ENCODE data around the gene PLA2G15. TPM values are rescaled to one million over a fixed set of nuclear protein-coding genes. Genes with fewer than 3 reads are reported as not detected.
A peak's percentile ranks its signal among the peaks of the same experiment; 100 is the strongest.

PLA2G15 gene
- total RNA-seq, 1 experiment from 2014 or later: 10.2 TPM

DNA sequence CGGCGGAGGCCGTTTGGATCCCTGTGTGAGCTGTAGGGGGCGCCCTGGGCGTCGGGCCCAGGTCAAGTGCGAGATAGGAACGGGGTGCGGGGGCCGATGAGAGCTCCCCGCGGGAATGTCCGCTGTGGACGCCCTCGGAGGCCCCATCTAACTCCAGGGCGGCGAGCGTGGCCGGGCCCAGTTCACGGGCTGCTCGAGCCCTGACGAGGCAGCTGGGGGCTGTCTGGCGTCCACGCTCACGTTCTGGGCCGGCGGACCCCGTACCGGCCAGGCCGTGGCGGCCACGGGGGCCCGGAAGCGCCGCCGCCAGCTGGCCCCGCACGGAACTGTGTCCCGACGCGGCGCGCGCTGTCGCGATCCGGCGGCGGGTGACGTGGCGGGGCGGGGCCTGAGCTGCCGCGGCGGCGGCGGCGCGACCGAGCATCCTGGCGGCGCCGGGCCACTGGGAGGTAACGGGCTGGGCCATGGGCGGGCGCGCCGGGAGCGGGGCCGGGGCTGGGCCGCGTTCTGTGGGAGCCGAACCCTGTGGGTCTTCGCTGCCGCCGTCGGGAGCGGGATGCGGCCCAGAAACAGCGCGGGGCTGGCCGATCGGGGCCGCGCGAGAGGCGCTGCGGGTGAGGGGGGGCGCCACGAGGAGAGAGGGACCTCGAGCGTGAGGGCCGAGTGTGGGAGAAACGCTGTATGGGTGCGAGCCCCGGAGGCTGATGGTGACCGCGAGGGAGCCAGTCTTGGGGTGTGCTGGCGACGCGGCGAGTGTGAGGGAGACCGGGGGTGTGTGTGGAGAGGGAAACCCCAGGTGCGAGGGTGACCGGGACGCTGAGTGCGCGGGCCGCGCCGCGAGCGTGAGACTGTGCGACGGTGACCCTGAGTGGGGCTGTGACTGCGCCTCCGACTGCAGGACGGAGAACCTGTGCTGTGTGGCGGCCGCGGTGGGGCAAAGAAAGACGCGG lies 19.2 kb downstream of the PLA2G15 start, which contains the start of gene SLC7A6:
Gene SLC7A6, plus strand, starts transcription at position 399 of the 950 bp plus-strand sequence. CDS start 10,201 bp downstream, outside the sequence.
- ATAC-seq: peak; percentile 60
- peak; percentile 76 for DNase-seq (ENCODE audit: low spot score)
- ChIA-PET POLR2A (interaction anchor here (0.7 to 1.4 kb wide), 6 partner anchors 20 to 1390 kb away, joined by 3 to 8 read pairs (median 3); partner anchors contain the start of genes PRMT7 and SLC7A6OS), CTCF (interaction anchor here (0.5 to 4.5 kb wide), 53 partner anchors 8 to 579 kb away, joined by 3 to 74 read pairs (median 4); partner anchors contain the start of genes ESRP2, NFATC3, PLA2G15 and PRMT7)
- peaks cover 16% of the 10 kb centered on the region for H3K27me3 Mint-ChIP-seq (ENCODE audit: low read depth)
- peak within 1 kb of the TSS; percentile 93 for H3K4me3 Mint-ChIP-seq
- no peaks in the 10 kb centered on the region for H3K36me3 Mint-ChIP-seq
- H3K4me1 Mint-ChIP-seq: peaks cover 34% of the 10 kb centered on the region
- H3K27ac Mint-ChIP-seq: peak within 1 kb of the TSS; percentile 77
- H3K9me3 Mint-ChIP-seq: no peaks in the 10 kb centered on the region
- TF ChIP-seq RELA (CRISPR knock-in tag; IDR thresholded peaks at IDR 0.05; ENCODE audit: borderline replicate concordance) (peak; percentile 55; the same call in 1 of the 2 replicates), PRRX2 (CRISPR knock-in tag; IDR thresholded peaks at IDR 0.05) (no peak), ZNF138 (CRISPR knock-in tag; conservative IDR thresholded peaks at IDR 0.05) (no peak), ZNF671 (CRISPR knock-in tag; IDR thresholded peaks at IDR 0.05) (no peak), GABPB1 (CRISPR knock-in tag; IDR thresholded peaks at IDR 0.05) (0 out of 2 replicates have a peak, but pooled peaks have one; percentile 42), FOXP1 (CRISPR knock-in tag; IDR thresholded peaks at IDR 0.05; ENCODE audit: borderline replicate concordance) (peak; percentile 5; the same call in 1 of the 2 replicates), JUN (CRISPR knock-in tag; IDR thresholded peaks at IDR 0.05) (no peak), NR3C1 (CRISPR knock-in tag; conservative IDR thresholded peaks at IDR 0.05; ENCODE audit: low read depth) (no peak), TCF7 (CRISPR knock-in tag; IDR thresholded peaks at IDR 0.05; ENCODE audit: low read depth) (no peak), JAZF1 (CRISPR knock-in tag; IDR thresholded peaks at IDR 0.05) (no peak)
- TF ChIP-seq, protein P1, sequence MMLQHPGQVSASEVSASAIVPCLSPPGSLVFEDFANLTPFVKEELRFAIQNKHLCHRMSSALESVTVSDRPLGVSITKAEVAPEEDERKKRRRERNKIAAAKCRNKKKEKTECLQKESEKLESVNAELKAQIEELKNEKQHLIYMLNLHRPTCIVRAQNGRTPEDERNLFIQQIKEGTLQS (CRISPR knock-in tag; conservative IDR thresholded peaks at IDR 0.05): no peak
- TF ChIP-seq, protein P2, sequence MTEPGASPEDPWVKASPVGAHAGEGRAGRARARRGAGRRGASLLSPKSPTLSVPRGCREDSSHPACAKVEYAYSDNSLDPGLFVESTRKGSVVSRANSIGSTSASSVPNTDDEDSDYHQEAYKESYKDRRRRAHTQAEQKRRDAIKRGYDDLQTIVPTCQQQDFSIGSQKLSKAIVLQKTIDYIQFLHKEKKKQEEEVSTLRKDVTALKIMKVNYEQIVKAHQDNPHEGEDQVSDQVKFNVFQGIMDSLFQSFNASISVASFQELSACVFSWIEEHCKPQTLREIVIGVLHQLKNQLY (CRISPR knock-in tag; IDR thresholded peaks at IDR 0.05): no peak
- TF ChIP-seq, protein P3, sequence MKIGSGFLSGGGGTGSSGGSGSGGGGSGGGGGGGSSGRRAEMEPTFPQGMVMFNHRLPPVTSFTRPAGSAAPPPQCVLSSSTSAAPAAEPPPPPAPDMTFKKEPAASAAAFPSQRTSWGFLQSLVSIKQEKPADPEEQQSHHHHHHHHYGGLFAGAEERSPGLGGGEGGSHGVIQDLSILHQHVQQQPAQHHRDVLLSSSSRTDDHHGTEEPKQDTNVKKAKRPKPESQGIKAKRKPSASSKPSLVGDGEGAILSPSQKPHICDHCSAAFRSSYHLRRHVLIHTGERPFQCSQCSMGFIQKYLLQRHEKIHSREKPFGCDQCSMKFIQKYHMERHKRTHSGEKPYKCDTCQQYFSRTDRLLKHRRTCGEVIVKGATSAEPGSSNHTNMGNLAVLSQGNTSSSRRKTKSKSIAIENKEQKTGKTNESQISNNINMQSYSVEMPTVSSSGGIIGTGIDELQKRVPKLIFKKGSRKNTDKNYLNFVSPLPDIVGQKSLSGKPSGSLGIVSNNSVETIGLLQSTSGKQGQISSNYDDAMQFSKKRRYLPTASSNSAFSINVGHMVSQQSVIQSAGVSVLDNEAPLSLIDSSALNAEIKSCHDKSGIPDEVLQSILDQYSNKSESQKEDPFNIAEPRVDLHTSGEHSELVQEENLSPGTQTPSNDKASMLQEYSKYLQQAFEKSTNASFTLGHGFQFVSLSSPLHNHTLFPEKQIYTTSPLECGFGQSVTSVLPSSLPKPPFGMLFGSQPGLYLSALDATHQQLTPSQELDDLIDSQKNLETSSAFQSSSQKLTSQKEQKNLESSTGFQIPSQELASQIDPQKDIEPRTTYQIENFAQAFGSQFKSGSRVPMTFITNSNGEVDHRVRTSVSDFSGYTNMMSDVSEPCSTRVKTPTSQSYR (CRISPR knock-in tag; IDR thresholded peaks at IDR 0.05): no peak
- TF ChIP-seq, protein P4, sequence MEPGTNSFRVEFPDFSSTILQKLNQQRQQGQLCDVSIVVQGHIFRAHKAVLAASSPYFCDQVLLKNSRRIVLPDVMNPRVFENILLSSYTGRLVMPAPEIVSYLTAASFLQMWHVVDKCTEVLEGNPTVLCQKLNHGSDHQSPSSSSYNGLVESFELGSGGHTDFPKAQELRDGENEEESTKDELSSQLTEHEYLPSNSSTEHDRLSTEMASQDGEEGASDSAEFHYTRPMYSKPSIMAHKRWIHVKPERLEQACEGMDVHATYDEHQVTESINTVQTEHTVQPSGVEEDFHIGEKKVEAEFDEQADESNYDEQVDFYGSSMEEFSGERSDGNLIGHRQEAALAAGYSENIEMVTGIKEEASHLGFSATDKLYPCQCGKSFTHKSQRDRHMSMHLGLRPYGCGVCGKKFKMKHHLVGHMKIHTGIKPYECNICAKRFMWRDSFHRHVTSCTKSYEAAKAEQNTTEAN (CRISPR knock-in tag; IDR thresholded peaks at IDR 0.05): no peak
- TF ChIP-seq, protein P5, sequence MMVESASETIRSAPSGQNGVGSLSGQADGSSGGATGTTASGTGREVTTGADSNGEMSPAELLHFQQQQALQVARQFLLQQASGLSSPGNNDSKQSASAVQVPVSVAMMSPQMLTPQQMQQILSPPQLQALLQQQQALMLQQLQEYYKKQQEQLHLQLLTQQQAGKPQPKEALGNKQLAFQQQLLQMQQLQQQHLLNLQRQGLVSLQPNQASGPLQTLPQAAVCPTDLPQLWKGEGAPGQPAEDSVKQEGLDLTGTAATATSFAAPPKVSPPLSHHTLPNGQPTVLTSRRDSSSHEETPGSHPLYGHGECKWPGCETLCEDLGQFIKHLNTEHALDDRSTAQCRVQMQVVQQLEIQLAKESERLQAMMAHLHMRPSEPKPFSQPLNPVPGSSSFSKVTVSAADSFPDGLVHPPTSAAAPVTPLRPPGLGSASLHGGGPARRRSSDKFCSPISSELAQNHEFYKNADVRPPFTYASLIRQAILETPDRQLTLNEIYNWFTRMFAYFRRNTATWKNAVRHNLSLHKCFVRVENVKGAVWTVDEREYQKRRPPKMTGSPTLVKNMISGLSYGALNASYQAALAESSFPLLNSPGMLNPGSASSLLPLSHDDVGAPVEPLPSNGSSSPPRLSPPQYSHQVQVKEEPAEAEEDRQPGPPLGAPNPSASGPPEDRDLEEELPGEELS (CRISPR knock-in tag; IDR thresholded peaks at IDR 0.05): peak; percentile 10
- TF ChIP-seq, protein P6, sequence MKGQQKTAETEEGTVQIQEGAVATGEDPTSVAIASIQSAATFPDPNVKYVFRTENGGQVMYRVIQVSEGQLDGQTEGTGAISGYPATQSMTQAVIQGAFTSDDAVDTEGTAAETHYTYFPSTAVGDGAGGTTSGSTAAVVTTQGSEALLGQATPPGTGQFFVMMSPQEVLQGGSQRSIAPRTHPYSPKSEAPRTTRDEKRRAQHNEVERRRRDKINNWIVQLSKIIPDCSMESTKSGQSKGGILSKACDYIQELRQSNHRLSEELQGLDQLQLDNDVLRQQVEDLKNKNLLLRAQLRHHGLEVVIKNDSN (CRISPR knock-in tag; IDR thresholded peaks at IDR 0.05): no peak
- TF ChIP-seq, protein P7, sequence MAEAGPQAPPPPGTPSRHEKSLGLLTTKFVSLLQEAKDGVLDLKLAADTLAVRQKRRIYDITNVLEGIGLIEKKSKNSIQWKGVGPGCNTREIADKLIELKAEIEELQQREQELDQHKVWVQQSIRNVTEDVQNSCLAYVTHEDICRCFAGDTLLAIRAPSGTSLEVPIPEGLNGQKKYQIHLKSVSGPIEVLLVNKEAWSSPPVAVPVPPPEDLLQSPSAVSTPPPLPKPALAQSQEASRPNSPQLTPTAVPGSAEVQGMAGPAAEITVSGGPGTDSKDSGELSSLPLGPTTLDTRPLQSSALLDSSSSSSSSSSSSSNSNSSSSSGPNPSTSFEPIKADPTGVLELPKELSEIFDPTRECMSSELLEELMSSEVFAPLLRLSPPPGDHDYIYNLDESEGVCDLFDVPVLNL (CRISPR knock-in tag; IDR thresholded peaks at IDR 0.05; ENCODE audit: borderline replicate concordance, low read depth): no peak
- TF ChIP-seq, protein P8, sequence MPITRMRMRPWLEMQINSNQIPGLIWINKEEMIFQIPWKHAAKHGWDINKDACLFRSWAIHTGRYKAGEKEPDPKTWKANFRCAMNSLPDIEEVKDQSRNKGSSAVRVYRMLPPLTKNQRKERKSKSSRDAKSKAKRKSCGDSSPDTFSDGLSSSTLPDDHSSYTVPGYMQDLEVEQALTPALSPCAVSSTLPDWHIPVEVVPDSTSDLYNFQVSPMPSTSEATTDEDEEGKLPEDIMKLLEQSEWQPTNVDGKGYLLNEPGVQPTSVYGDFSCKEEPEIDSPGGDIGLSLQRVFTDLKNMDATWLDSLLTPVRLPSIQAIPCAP (CRISPR knock-in tag; IDR thresholded peaks at IDR 0.05): 0 out of 2 replicates have a peak, but pooled peaks have one; percentile 61
- TF ChIP-seq, protein P9, sequence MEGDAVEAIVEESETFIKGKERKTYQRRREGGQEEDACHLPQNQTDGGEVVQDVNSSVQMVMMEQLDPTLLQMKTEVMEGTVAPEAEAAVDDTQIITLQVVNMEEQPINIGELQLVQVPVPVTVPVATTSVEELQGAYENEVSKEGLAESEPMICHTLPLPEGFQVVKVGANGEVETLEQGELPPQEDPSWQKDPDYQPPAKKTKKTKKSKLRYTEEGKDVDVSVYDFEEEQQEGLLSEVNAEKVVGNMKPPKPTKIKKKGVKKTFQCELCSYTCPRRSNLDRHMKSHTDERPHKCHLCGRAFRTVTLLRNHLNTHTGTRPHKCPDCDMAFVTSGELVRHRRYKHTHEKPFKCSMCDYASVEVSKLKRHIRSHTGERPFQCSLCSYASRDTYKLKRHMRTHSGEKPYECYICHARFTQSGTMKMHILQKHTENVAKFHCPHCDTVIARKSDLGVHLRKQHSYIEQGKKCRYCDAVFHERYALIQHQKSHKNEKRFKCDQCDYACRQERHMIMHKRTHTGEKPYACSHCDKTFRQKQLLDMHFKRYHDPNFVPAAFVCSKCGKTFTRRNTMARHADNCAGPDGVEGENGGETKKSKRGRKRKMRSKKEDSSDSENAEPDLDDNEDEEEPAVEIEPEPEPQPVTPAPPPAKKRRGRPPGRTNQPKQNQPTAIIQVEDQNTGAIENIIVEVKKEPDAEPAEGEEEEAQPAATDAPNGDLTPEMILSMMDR (IDR thresholded peaks at IDR 0.05): peak; percentile 69

Data from WTC11 (cell line).